Liver (tissue), 9 donors: Measurements from ENCODE around the gene CCSER2. TPM values are rescaled to one million over a fixed set of nuclear protein-coding genes. Genes with fewer than 3 reads are reported as not detected.

Source experiments
- DNase-seq: peaks from one replicate; pipeline ENCODE4 v3.0.0-alpha.2; 2017; ENCODE audit warnings: low spot score
- H3K27ac ChIP-seq, 2 donors: one replicate each; pipeline ENCODE4 v1.7.0; 2013; ENCODE audit warnings: inconsistent platforms in 2 of 2, low read length in 2 of 2, control low read depth in 1 of 2, low read depth in 1 of 2, mild to moderate bottlenecking in 1 of 2
- H3K27me3 ChIP-seq, 4 donors: one replicate each; pipeline versions ENCODE4 v1.6.1 to v1.7.0; 2013; ENCODE audit warnings: low read length in 3 of 4, inconsistent platforms in 1 of 4, mild to moderate bottlenecking in 1 of 4, moderate library complexity in 1 of 4; ENCODE audit not compliant: control insufficient read depth in 4 of 4, insufficient read depth in 4 of 4
- H3K36me3 ChIP-seq, 4 donors: one replicate each; pipeline versions ENCODE4 v1.6.1 to v1.7.0; 2013; ENCODE audit warnings: low read length in 3 of 4, mild to moderate bottlenecking in 3 of 4, low read depth in 1 of 4, moderate library complexity in 1 of 4; ENCODE audit not compliant: control insufficient read depth in 4 of 4, insufficient read depth in 3 of 4
- H3K4me1 ChIP-seq, 4 donors: one replicate each; pipeline versions ENCODE4 v1.6.1 to v1.7.0; 2013; ENCODE audit warnings: low read length in 3 of 4, mild to moderate bottlenecking in 3 of 4, moderate library complexity in 1 of 4; ENCODE audit not compliant: control insufficient read depth in 4 of 4, insufficient read depth in 4 of 4
- H3K4me3 ChIP-seq, 3 donors: one replicate each; pipeline versions ENCODE4 v1.6.1 to v1.7.0; 2013; ENCODE audit warnings: low read length in 3 of 3, control low read depth in 1 of 3, low read depth in 1 of 3, mild to moderate bottlenecking in 1 of 3
- H3K9ac ChIP-seq, 2 donors: one replicate each; pipeline ENCODE4 v1.7.0; 2013; ENCODE audit warnings: low read length in 2 of 2, mild to moderate bottlenecking in 2 of 2, moderate library complexity in 2 of 2, control low read depth in 1 of 2, low read depth in 1 of 2
- H3K9me3 ChIP-seq, 4 donors: one replicate each; pipeline versions ENCODE4 v1.6.1 to v1.7.0; 2013; ENCODE audit warnings: low read length in 3 of 4; ENCODE audit not compliant: control insufficient read depth in 4 of 4
- CTCF ChIP-seq: fragments of 150-350 bp; IDR thresholded peaks from 2 replicates; pipeline ENCODE4 v1.5.1; 2017; ENCODE audit warnings: improper control_type of control experiment, low read depth, low read length; ENCODE audit not compliant: missing input control
- FOXA1 ChIP-seq: IDR thresholded peaks from 2 replicates; pipeline ENCODE4 v1.6.1; 2016; ENCODE audit warnings: antibody characterized with exemption
- FOXA2 ChIP-seq: IDR thresholded peaks from 2 replicates; pipeline ENCODE4 v1.6.1; 2016; ENCODE audit warnings: antibody characterized with exemption
- GABPA ChIP-seq, 2 donors: IDR thresholded peaks in 1 of 2; conservative IDR thresholded peaks in 1 of 2; 2 replicates each; pipeline ENCODE4 v1.6.1; 2016; ENCODE audit warnings: antibody characterized with exemption in 2 of 2, mild to moderate bottlenecking in 1 of 2, moderate library complexity in 1 of 2
- HNF4A ChIP-seq, 2 donors: conservative IDR thresholded peaks; 2 replicates each; pipeline ENCODE4 v1.6.1; 2016; ENCODE audit warnings: antibody characterized with exemption in 2 of 2, mild to moderate bottlenecking in 2 of 2
- HNF4G ChIP-seq: IDR thresholded peaks from 2 replicates; pipeline ENCODE4 v1.6.1; 2016; ENCODE audit warnings: antibody characterized with exemption
- JUND ChIP-seq, 2 donors: IDR thresholded peaks; 2 replicates each; pipeline ENCODE4 v1.6.1; 2016; ENCODE audit warnings: antibody characterized with exemption in 2 of 2
- MAX ChIP-seq: IDR thresholded peaks from 2 replicates; pipeline ENCODE4 v1.6.1; 2016; ENCODE audit warnings: antibody characterized with exemption
- NR2F2 ChIP-seq: IDR thresholded peaks from 2 replicates; pipeline ENCODE4 v1.6.1; 2016; ENCODE audit warnings: antibody characterized with exemption
- RAD21 ChIP-seq, 2 donors: IDR thresholded peaks; 2 replicates each; pipeline ENCODE4 v1.6.1; 2016; ENCODE audit warnings: antibody characterized with exemption in 2 of 2, mild to moderate bottlenecking in 2 of 2
- RXRA ChIP-seq, 2 donors: IDR thresholded peaks; 2 replicates each; pipeline ENCODE4 v1.6.1; 2017 to 2018; ENCODE audit warnings: antibody characterized with exemption in 2 of 2, mild to moderate bottlenecking in 1 of 2
- SP1 ChIP-seq: IDR thresholded peaks from 2 replicates; pipeline ENCODE4 v1.6.1; 2018; ENCODE audit warnings: antibody characterized with exemption, mild to moderate bottlenecking
- YY1 ChIP-seq: IDR thresholded peaks from 2 replicates; pipeline ENCODE4 v1.6.1; 2016; ENCODE audit warnings: antibody characterized with exemption, mild to moderate bottlenecking
- WGBS: extraction: QIAGEN DNeasy Blood & Tissue Kit; methylation state at CpG from one replicate; pipeline ENCODE4 v1.1.7; 2013; 5-methylcytosine and 5-hydroxymethylcytosine counted together
- polyA plus RNA-seq, 2 donors: library from polyadenylated mRNA; stranded (reverse) in 1 of 2; unstranded in 1 of 2; fragments of 200-250 nt in 1 of 2; fragments of >200 nt in 1 of 2; fragmentation: Nextera tagmentation in 1 of 2; extraction: Ambion mirVana in 1 of 2; gene quantifications; one replicate each; pipeline versions ENCODE4 v1.2.1 to v1.2.3, GENCODE V29; 2013 to 2015
- total RNA-seq, 2 donors: library from RNA; depleted of rRNA; stranded (reverse); fragments of >200 nt; gene quantifications; one replicate each; pipeline ENCODE4 v1.2.3, GENCODE V29; 2014
- TF ChIP-seq, protein P1 (sequence below): IDR thresholded peaks from 2 replicates; pipeline ENCODE4 v1.6.1; 2016; ENCODE audit warnings: antibody characterized with exemption
- donor health status: healthy.
- donor health status: healthy.
- donor health status: healthy.
- donor health status: healthy.
- donor health status: healthy.

The CCSER2 gene
- total and polyA plus RNA-seq, 4 donors: 5.6 to 18.2 (median 12.1) TPM

- 84% methylated on average over 10 of the region's 10 CpGs for WGBS
- Histone ChIP-seq H3K9ac (no peak overlapping the region), H3K4me3 (peak overlapping the region in 1 of 3 donors; percentile 5), H3K4me1 (peaks cover 0 to 8% (median 4%) of the 10 kb centered on the region in 4 donors), H3K36me3 (no peaks in the 10 kb centered on the region), H3K9me3 (no peaks in the 10 kb centered on the region), H3K27me3 (no peaks in the 10 kb centered on the region), H3K27ac (no peak overlapping the region)
- TF ChIP-seq RXRA (IDR thresholded peaks at IDR 0.05): peak in 1 of 2 donors; percentile 37
- TF ChIP-seq HNF4A (conservative IDR thresholded peaks at IDR 0.05): peak; percentile 60 to 65
- no peak for TF ChIP-seq SP1
- no peak for DNase-seq
These were observed 87.3 kb downstream of the CCSER2 start for GRCh38 chr10:84415539-84416244.

DNA sequence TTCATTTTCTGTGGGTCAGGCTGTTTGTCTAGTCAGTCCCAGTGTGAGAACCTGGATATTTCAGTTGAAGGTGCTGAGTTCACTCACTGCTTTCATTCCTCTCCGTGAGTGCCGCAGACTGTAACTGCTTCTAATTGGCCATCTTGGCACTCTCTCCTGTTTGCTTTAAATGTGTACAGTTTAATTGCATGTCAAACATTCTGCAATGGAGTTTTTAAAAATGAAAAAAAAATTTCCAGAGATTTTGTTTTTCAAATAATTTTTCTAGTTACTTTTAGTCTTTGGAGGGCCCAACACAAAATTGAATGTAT, 87.8 kb downstream of the CCSER2 start:
- no peak for TF ChIP-seq RAD21 (IDR thresholded peaks at IDR 0.05)
- peak; percentile 21 for TF ChIP-seq HNF4G
- TF ChIP-seq, protein P1, sequence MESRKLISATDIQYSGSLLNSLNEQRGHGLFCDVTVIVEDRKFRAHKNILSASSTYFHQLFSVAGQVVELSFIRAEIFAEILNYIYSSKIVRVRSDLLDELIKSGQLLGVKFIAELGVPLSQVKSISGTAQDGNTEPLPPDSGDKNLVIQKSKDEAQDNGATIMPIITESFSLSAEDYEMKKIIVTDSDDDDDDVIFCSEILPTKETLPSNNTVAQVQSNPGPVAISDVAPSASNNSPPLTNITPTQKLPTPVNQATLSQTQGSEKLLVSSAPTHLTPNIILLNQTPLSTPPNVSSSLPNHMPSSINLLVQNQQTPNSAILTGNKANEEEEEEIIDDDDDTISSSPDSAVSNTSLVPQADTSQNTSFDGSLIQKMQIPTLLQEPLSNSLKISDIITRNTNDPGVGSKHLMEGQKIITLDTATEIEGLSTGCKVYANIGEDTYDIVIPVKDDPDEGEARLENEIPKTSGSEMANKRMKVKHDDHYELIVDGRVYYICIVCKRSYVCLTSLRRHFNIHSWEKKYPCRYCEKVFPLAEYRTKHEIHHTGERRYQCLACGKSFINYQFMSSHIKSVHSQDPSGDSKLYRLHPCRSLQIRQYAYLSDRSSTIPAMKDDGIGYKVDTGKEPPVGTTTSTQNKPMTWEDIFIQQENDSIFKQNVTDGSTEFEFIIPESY: no peak
- Histone ChIP-seq H3K4me3 (peak overlapping the region in 1 of 3 donors; percentile 5), H3K9me3 (peaks cover 0 to 1% (median 0%) of the 10 kb centered on the region in 4 donors), H3K27ac (no peak overlapping the region), H3K4me1 (peaks cover 0 to 8% (median 4%) of the 10 kb centered on the region in 4 donors), H3K27me3 (no peaks in the 10 kb centered on the region), H3K36me3 (no peaks in the 10 kb centered on the region), H3K9ac (no peak overlapping the region)
- DNase-seq: no peak
- WGBS: 40% methylated on average over 2 of the region's 2 CpGs

GRCh38 chr10:84423719-84424118, 95.3 kb downstream of the CCSER2 start:
- 87% methylated on average over 1 of the region's 1 CpG for WGBS
- no peaks in the 10 kb centered on the region for H3K36me3 ChIP-seq

More at GRCh38 chr10:84423719-84424118, 95.3 kb downstream of the CCSER2 start:
- DNase-seq: no peak
- Histone ChIP-seq H3K4me1 (peaks cover 0 to 2% (median 0%) of the 10 kb centered on the region in 4 donors), H3K27me3 (no peaks in the 10 kb centered on the region), H3K4me3 (no peak overlapping the region), H3K9me3 (peaks cover 0 to 5% (median 0%) of the 10 kb centered on the region in 4 donors), H3K27ac (no peak overlapping the region), H3K9ac (no peak overlapping the region)
- TF ChIP-seq HNF4G (no peak), HNF4A (conservative IDR thresholded peaks at IDR 0.05) (no peak), JUND (IDR thresholded peaks at IDR 0.05) (no peak), FOXA2 (no peak), YY1 (no peak), MAX (no peak), NR2F2 (no peak), FOXA1 (no peak), GABPA (IDR thresholded peaks at IDR 0.05 in 1 of 2, conservative IDR thresholded peaks at IDR 0.05 in 1 of 2) (no peak), CTCF (no peak), SP1 (no peak), RXRA (IDR thresholded peaks at IDR 0.05) (no peak)
- TF ChIP-seq, protein P1: no peak
